Osteoblast (primary cell): ENCODE data around the gene SLC24A1. TPM values are rescaled to one million over a fixed set of nuclear protein-coding genes. Genes with fewer than 3 reads are reported as not detected.

Source experiments
- DNase-seq: peaks from one replicate; pipeline ENCODE4 v3.0.0; 2011; ENCODE audit warnings: low spot score, mixed read lengths; ENCODE audit not compliant: insufficient read length; ENCODE audit errors: missing footprints
- H2AFZ ChIP-seq: 2 replicates; pipeline ENCODE4 v1.6.0; 2011; ENCODE audit warnings: mild to moderate bottlenecking, low read length
- H3K27ac ChIP-seq: 2 replicates; pipeline ENCODE4 v1.5.1; 2011; ENCODE audit warnings: mild to moderate bottlenecking, low read depth, low read length, moderate library complexity
- H3K27me3 ChIP-seq: 2 replicates; pipeline ENCODE4 v1.6.0; 2012; ENCODE audit warnings: mild to moderate bottlenecking, control low read depth, inconsistent platforms, low read length, moderate library complexity; ENCODE audit not compliant: insufficient read depth
- H3K36me3 ChIP-seq: 2 replicates; pipeline ENCODE4 v1.5.1; 2011; ENCODE audit warnings: mild to moderate bottlenecking, low read length, control low read depth, moderate library complexity; ENCODE audit not compliant: insufficient read depth
- H3K4me1 ChIP-seq: 2 replicates; pipeline ENCODE4 v1.5.1; 2011; ENCODE audit warnings: mild to moderate bottlenecking, low read length, control low read depth, moderate library complexity; ENCODE audit not compliant: insufficient read depth
- H3K4me2 ChIP-seq: 2 replicates; pipeline ENCODE4 v1.6.0; 2011; ENCODE audit warnings: mild to moderate bottlenecking, low read length; ENCODE audit not compliant: insufficient read depth
- H3K4me3 ChIP-seq: fragments of 200-600 bp; sonication (generic); 3 replicates; pipeline ENCODE4 v1.5.1; 2012; ENCODE audit warnings: mild to moderate bottlenecking, low read length, inconsistent platforms; ENCODE audit not compliant: insufficient read depth
- H3K79me2 ChIP-seq: 2 replicates; pipeline ENCODE4 v1.6.0; 2012; ENCODE audit warnings: mild to moderate bottlenecking, low read length, control low read depth, inconsistent platforms; ENCODE audit not compliant: insufficient read depth
- H3K9me3 ChIP-seq: 2 replicates; pipeline ENCODE4 v1.5.1; 2011; ENCODE audit warnings: low read depth, low read length, control low read depth
- H4K20me1 ChIP-seq: 2 replicates; pipeline ENCODE4 v1.6.0; 2012; ENCODE audit warnings: mild to moderate bottlenecking, low read length, control low read depth; ENCODE audit not compliant: insufficient read depth
- total RNA-seq: library from RNA; depleted of rRNA; stranded (reverse); fragments of >200 nt; gene quantifications from 2 replicates; pipeline ENCODE4 v1.2.3, GENCODE V29; 2012
- TF ChIP-seq, protein P1 (sequence below): IDR thresholded peaks from 2 replicates; pipeline ENCODE4 v1.5.1; 2011; ENCODE audit warnings: mild to moderate bottlenecking, low read depth, low read length, moderate library complexity; ENCODE audit errors: extremely low read depth

SLC24A1 gene
- total RNA-seq, 1 donor, result 10.1 TPM

- no peak for DNase-seq
- H2AFZ ChIP-seq, result no peak overlapping the region
- H3K4me1 ChIP-seq, result no peaks in the 10 kb centered on the region
- no peaks in the 10 kb centered on the region for H3K9me3 ChIP-seq
- no peak overlapping the region for H3K4me3 ChIP-seq
- no peaks in the 10 kb centered on the region for H3K27me3 ChIP-seq
- no peak overlapping the region for H3K27ac ChIP-seq
- no peaks in the 10 kb centered on the region for H3K79me2 ChIP-seq
- no peak overlapping the region for H3K4me2 ChIP-seq
- TF ChIP-seq, protein P1, sequence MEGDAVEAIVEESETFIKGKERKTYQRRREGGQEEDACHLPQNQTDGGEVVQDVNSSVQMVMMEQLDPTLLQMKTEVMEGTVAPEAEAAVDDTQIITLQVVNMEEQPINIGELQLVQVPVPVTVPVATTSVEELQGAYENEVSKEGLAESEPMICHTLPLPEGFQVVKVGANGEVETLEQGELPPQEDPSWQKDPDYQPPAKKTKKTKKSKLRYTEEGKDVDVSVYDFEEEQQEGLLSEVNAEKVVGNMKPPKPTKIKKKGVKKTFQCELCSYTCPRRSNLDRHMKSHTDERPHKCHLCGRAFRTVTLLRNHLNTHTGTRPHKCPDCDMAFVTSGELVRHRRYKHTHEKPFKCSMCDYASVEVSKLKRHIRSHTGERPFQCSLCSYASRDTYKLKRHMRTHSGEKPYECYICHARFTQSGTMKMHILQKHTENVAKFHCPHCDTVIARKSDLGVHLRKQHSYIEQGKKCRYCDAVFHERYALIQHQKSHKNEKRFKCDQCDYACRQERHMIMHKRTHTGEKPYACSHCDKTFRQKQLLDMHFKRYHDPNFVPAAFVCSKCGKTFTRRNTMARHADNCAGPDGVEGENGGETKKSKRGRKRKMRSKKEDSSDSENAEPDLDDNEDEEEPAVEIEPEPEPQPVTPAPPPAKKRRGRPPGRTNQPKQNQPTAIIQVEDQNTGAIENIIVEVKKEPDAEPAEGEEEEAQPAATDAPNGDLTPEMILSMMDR, result no peak
- no peaks in the 10 kb centered on the region for H4K20me1 ChIP-seq
- no peaks in the 10 kb centered on the region for H3K36me3 ChIP-seq
Measured at GRCh38 chr15:65618560-65619109, 3.1 kb upstream of the SLC24A1 start.

DNA sequence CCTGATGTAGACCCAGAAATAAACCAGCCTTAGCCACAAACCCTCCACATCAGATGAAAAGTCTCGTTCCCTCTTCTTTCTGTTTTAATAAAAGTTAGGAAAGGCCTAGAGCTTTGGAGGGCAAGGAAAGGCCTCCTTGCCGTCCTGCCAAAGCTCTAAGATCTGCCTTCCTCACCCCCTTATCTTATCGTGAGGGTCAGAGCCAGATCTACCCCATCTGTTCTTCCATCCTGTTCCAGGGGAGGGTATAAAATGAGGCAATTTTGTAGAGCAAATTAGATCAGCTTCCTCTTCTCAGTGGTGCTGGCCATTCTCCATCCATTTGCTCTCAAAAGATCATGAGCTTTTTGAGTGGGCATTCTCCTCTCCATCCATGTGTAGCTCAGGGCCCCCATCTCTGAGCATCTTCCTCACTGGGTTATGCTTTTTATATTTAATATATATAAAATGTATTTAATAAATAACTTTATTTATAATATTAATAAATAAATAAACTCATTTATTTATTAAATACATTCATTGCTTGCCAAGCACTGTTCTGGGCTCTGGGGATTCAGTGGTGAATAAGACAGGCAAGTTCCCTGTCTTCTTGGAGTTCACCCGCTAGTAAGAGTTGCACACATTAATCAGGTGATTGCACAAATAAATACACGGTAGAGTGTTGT lies 2.0 kb upstream of the SLC24A1 start:
- Histone ChIP-seq H3K4me2 (no peak overlapping the region), H3K27ac (no peak overlapping the region), H3K4me3 (no peak overlapping the region), H4K20me1 (no peaks in the 10 kb centered on the region), H3K9me3 (no peaks in the 10 kb centered on the region), H3K79me2 (no peaks in the 10 kb centered on the region), H3K27me3 (no peaks in the 10 kb centered on the region), H3K36me3 (peaks cover 4% of the 10 kb centered on the region), H2AFZ (no peak overlapping the region), H3K4me1 (no peaks in the 10 kb centered on the region)
- no peak for DNase-seq
- TF ChIP-seq, protein P1, result no peak

- Histone ChIP-seq H3K4me2 (no peak overlapping the region), H2AFZ (no peak overlapping the region), H3K27ac (no peak overlapping the region), H3K4me3 (no peak overlapping the region), H3K79me2 (no peaks in the 10 kb centered on the region), H3K36me3 (peaks cover 8% of the 10 kb centered on the region), H4K20me1 (no peaks in the 10 kb centered on the region), H3K4me1 (no peaks in the 10 kb centered on the region), H3K9me3 (no peaks in the 10 kb centered on the region), H3K27me3 (no peaks in the 10 kb centered on the region)
- no peak for DNase-seq
- TF ChIP-seq, protein P1, result no peak
Measured at GRCh38 chr15:65620833-65621232, 905 bp upstream of the SLC24A1 start.

GRCh38 chr15:65623103-65623502 lies 1.4 kb downstream of the SLC24A1 start:
- TF ChIP-seq, protein P1, result no peak
- Histone ChIP-seq H3K9me3 (no peaks in the 10 kb centered on the region), H3K4me1 (no peaks in the 10 kb centered on the region), H3K27ac (no peak overlapping the region), H3K36me3 (peaks cover 8% of the 10 kb centered on the region), H3K27me3 (no peaks in the 10 kb centered on the region), H2AFZ (no peak overlapping the region), H3K4me2 (no peak overlapping the region), H3K4me3 (no peak overlapping the region), H3K79me2 (no peaks in the 10 kb centered on the region), H4K20me1 (no peaks in the 10 kb centered on the region)
- no peak for DNase-seq
